RPMI8226 (cell line): ENCODE results near the gene ZCCHC8.

Source experiments
- DNase-seq: peaks from one replicate; pipeline ENCODE4 v3.0.0-alpha.2; 2015

Gene ZCCHC8

GRCh38 chr12:122422730-122423257 is 77.9 kb downstream of the ZCCHC8 start:
- DNase-seq: peak; percentile 26

GRCh38 chr12:122421821-122422729 is 78.7 kb downstream of the ZCCHC8 start, which contains the start of gene CLIP1:
Gene CLIP1, minus strand, starts transcription at chr12:122422669. Its CDS starts 42,217 bp downstream, at chr12:122380452.
- DNase-seq: peak; percentile 71
